SK-N-SH (cell line): ENCODE measurements around the gene ADGRE2. TPM values are rescaled to one million over a fixed set of nuclear protein-coding genes. Genes with fewer than 3 reads are reported as not detected.

ENCODE experiments used
- CTCF ChIA-PET: fragments of 300-600, 350-600 bp; formaldehyde crosslinking; extraction: SDS; loops from one replicate; lab custom pipeline; 2021; lab: Yijun Ruan, JAX
- POLR2A ChIA-PET: fragments of 350-600 bp; sonication (Branson Sonifier 250); formaldehyde crosslinking; extraction: SDS; loops from one replicate; lab custom pipeline; 2020; ENCODE audit warnings: antibody characterized with exemption, inconsistent platforms; lab: Yijun Ruan, JAX
- DNase-seq: peaks from one replicate; pipeline ENCODE4 v3.0.0; 2012
- H2AFZ ChIP-seq: fragments of 200-600 bp; sonication (generic); 2 replicates; pipeline ENCODE4 v1.8.1; 2016; ENCODE audit warnings: antibody characterized with exemption, mild to moderate bottlenecking, low read depth
- H3F3A ChIP-seq: fragments of 200-600 bp; sonication (generic); replicated peaks from 2 replicates; pipeline ENCODE3; 2016; ENCODE audit warnings: antibody characterized with exemption, mild to moderate bottlenecking; ENCODE audit not compliant: insufficient read depth
- H3K27ac ChIP-seq, 2 experiments: fragments of 200-500 bp in 1 of 2; fragments of 200-600 bp in 1 of 2; sonication (Bioruptor generic) in 1 of 2; sonication (generic), shearing (Covaris generic) in 1 of 2; 2 replicates each; pipeline versions ENCODE4 v1.5.1 to v1.6.1; 2014 to 2016; ENCODE audit warnings: low read depth in 2 of 2, inconsistent platforms in 1 of 2, low read length in 1 of 2, mild to moderate bottlenecking in 1 of 2, mixed read lengths in 1 of 2
- H3K27me3 ChIP-seq: fragments of 200-600 bp; sonication (generic), shearing (Covaris generic); 2 replicates; pipeline ENCODE4 v1.6.1; 2016; ENCODE audit warnings: mixed run types; ENCODE audit not compliant: insufficient read depth
- H3K36me3 ChIP-seq, 2 experiments: fragments of 200-500 bp in 1 of 2; fragments of 200-600 bp in 1 of 2; sonication (Bioruptor generic) in 1 of 2; sonication (generic) in 1 of 2; replicated peaks in 1 of 2; 2 replicates each; pipeline versions ENCODE3 to v1.5.1; 2014 to 2016; ENCODE audit warnings: low read length in 1 of 2, mild to moderate bottlenecking in 1 of 2; ENCODE audit not compliant: insufficient read depth in 2 of 2, control insufficient read depth in 1 of 2
- H3K4me1 ChIP-seq, 2 experiments: fragments of 200-500 bp in 1 of 2; fragments of 200-600 bp in 1 of 2; sonication (Bioruptor generic) in 1 of 2; sonication (generic), shearing (Covaris generic) in 1 of 2; 2 replicates each; pipeline versions ENCODE4 v1.5.1 to v1.6.1; 2014 to 2016; ENCODE audit warnings: low read depth in 1 of 2, low read length in 1 of 2, mixed run types in 1 of 2; ENCODE audit not compliant: insufficient read depth in 2 of 2, control insufficient read depth in 1 of 2
- H3K4me2 ChIP-seq: fragments of 200-600 bp; sonication (generic), shearing (Covaris generic); 2 replicates; pipeline ENCODE4 v1.6.1; 2017; ENCODE audit warnings: mixed run types
- H3K4me3 ChIP-seq, 2 experiments: fragments of 200-500 bp in 1 of 2; fragments of 200-600 bp in 1 of 2; sonication (Bioruptor generic) in 1 of 2; sonication (generic), shearing (Covaris generic) in 1 of 2; 2 replicates each; pipeline versions ENCODE4 v1.5.1 to v1.8.1; 2014 to 2016; ENCODE audit warnings: low read depth in 2 of 2, inconsistent platforms in 1 of 2, low read length in 1 of 2, mild to moderate bottlenecking in 1 of 2, mixed read lengths in 1 of 2, moderate library complexity in 1 of 2
- H3K79me2 ChIP-seq: fragments of 200-600 bp; sonication (generic); 2 replicates; pipeline ENCODE4 v1.8.1; 2017; ENCODE audit warnings: mild to moderate bottlenecking; ENCODE audit not compliant: insufficient read depth
- H3K9ac ChIP-seq: fragments of 200-600 bp; sonication (generic); 2 replicates; pipeline ENCODE4 v1.6.1; 2017; ENCODE audit warnings: mixed run types
- H3K9me2 ChIP-seq: fragments of 200-600 bp; sonication (generic); 2 replicates; pipeline ENCODE4 v1.6.1; 2017; ENCODE audit warnings: mixed run types
- H3K9me3 ChIP-seq: fragments of 200-600 bp; sonication (generic); 2 replicates; pipeline ENCODE4 v1.6.1; 2017; ENCODE audit warnings: mixed run types, mild to moderate bottlenecking, moderate library complexity
- H4K20me1 ChIP-seq: fragments of 200-600 bp; sonication (generic); 2 replicates; pipeline ENCODE4 v1.6.1; 2017; ENCODE audit warnings: mild to moderate bottlenecking, mixed run types; ENCODE audit not compliant: insufficient read depth
- EP300 ChIP-seq, 2 experiments: IDR thresholded peaks; 2 replicates each; pipeline versions ENCODE4 v1.4.0 to v1.6.1; 2012; ENCODE audit warnings: borderline replicate concordance in 1 of 2, low read depth in 1 of 2, low read length in 1 of 2
- EZH2phosphoT487 ChIP-seq: fragments of 200-600 bp; sonication (generic); IDR thresholded peaks from 2 replicates; pipeline ENCODE4 v1.6.1; 2017; ENCODE audit warnings: low read depth, mixed run types, mild to moderate bottlenecking, antibody characterized with exemption, moderate library complexity, borderline replicate concordance
- FOSL2 ChIP-seq: IDR thresholded peaks from 2 replicates; pipeline ENCODE4 v1.4.0; 2012; ENCODE audit warnings: low read depth, mild to moderate bottlenecking, moderate library complexity, borderline replicate concordance
- FOXM1 ChIP-seq: IDR thresholded peaks from 2 replicates; pipeline ENCODE4 v1.4.0; 2012; ENCODE audit warnings: low read depth, mild to moderate bottlenecking
- GATA2 ChIP-seq: sonication (generic); formaldehyde crosslinking; IDR thresholded peaks from 2 replicates; pipeline ENCODE4 v1.5.0; 2020; ENCODE audit warnings: mild to moderate bottlenecking, missing genetic modification reagents
- MXI1 ChIP-seq: IDR thresholded peaks from 2 replicates; pipeline ENCODE4 v1.6.1; 2012; ENCODE audit warnings: mild to moderate bottlenecking, low read depth, low read length, improper control_type of control experiment
- NFIC ChIP-seq: IDR thresholded peaks from 2 replicates; pipeline ENCODE4 v1.4.0; 2012; ENCODE audit warnings: borderline replicate concordance
- RCOR1 ChIP-seq: fragments of 150-350 bp; IDR thresholded peaks from 2 replicates; pipeline ENCODE4 v1.6.1; 2017; ENCODE audit warnings: antibody characterized with exemption, low read length
- RFX5 ChIP-seq: IDR thresholded peaks from 2 replicates; pipeline ENCODE4 v1.6.1; 2012; ENCODE audit warnings: mild to moderate bottlenecking, improper control_type of control experiment, low read length
- RXRA ChIP-seq: IDR thresholded peaks from 2 replicates; pipeline ENCODE4 v1.4.0; 2012; ENCODE audit warnings: low read depth, mild to moderate bottlenecking, borderline replicate concordance
- TAF1 ChIP-seq: IDR thresholded peaks from 2 replicates; pipeline ENCODE4 v1.6.1; 2012; ENCODE audit warnings: low read depth, mild to moderate bottlenecking, low read length, moderate library complexity, borderline replicate concordance
- whole genome bisulfite sequencing: methylation state at CpG from one replicate; pipeline ENCODE4 v1.1.6; 2017; ENCODE audit warnings: low lambda C conversion rate; 5-methylcytosine and 5-hydroxymethylcytosine counted together
- polyA plus RNA-seq, 3 experiments: library from polyadenylated mRNA; depleted of rRNA; stranded (reverse); fragments of >200 nt; gene quantifications; 2 replicates each; pipeline ENCODE4 v1.2.3, GENCODE V29; 2012
- TF ChIP-seq, protein P1 (sequence below): fragments of 150-350 bp; IDR thresholded peaks from 2 replicates; pipeline ENCODE4 v1.6.1; 2017; ENCODE audit warnings: antibody characterized with exemption, low read length, low read depth, borderline replicate concordance
- TF ChIP-seq, protein P2 (sequence below): fragments of 200-600 bp; sonication (generic); IDR thresholded peaks from 2 replicates; pipeline ENCODE4 v1.6.1; 2017; ENCODE audit warnings: antibody characterized with exemption, mild to moderate bottlenecking, moderate library complexity
- TF ChIP-seq, protein P3 (sequence below): fragments of 150-350 bp; IDR thresholded peaks from 2 replicates; pipeline ENCODE4 v1.6.1; 2016; ENCODE audit warnings: mild to moderate bottlenecking, low read depth, low read length
- TF ChIP-seq, protein P4 (sequence below): IDR thresholded peaks from 2 replicates; pipeline ENCODE4 v1.4.0; 2012; ENCODE audit warnings: low read depth, borderline replicate concordance

The ADGRE2 gene
- polyA plus RNA-seq, 1 of the 3 experiments (the other 2 are of a cell fraction) = 0.02 TPM

DNA sequence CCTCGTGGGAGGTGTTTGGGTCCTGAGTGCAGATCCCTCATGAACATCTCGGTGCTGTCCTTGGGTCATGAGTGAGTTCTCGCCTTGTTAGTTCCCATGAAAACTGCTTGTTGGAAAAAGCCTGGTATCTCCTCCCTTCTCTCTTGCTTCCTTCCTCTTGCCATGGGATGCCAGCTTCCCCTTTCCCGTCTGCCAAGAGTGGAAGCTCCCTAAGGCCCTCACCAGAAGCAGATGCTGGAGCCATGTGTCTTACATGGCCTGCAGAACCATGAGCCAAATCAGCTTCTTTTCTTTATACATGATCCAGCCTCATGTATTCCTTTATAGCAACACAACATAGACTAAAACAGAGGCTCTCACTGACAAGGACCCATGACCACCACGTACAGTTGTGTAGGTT is 8.2 kb downstream of the ADGRE2 start:
- Histone ChIP-seq H3K9me2 (no peaks in the 10 kb centered on the region), H3K9me3 (no peaks in the 10 kb centered on the region), H3K4me1 (no peaks in the 10 kb centered on the region), H3K27me3 (peaks cover 15% of the 10 kb centered on the region; the same call in 1 of the 2 replicates), H2AFZ (no peak overlapping the region), H3K4me2 (no peak overlapping the region), H3K4me3 (no peak overlapping the region), H3K9ac (no peak overlapping the region), H3K79me2 (no peaks in the 10 kb centered on the region), H3K27ac (no peak overlapping the region), H4K20me1 (no peaks in the 10 kb centered on the region), H3F3A (no peaks in the 10 kb centered on the region), H3K36me3 (no peaks in the 10 kb centered on the region)
- TF ChIP-seq, protein P1, sequence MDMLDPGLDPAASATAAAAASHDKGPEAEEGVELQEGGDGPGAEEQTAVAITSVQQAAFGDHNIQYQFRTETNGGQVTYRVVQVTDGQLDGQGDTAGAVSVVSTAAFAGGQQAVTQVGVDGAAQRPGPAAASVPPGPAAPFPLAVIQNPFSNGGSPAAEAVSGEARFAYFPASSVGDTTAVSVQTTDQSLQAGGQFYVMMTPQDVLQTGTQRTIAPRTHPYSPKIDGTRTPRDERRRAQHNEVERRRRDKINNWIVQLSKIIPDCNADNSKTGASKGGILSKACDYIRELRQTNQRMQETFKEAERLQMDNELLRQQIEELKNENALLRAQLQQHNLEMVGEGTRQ = no peak
- TF ChIP-seq MXI1 (no peak), RXRA (no peak), NFIC (no peak), GATA2 (CRISPR knock-in tag) (no peak), RFX5 (no peak), FOSL2 (no peak), RCOR1 (no peak), EP300 (IDR thresholded peaks at IDR 0.05; ENCODE audit: borderline replicate concordance in 1 of 2, low read depth in 1 of 2, low read length in 1 of 2) (no peak)
- TF ChIP-seq, protein P2, sequence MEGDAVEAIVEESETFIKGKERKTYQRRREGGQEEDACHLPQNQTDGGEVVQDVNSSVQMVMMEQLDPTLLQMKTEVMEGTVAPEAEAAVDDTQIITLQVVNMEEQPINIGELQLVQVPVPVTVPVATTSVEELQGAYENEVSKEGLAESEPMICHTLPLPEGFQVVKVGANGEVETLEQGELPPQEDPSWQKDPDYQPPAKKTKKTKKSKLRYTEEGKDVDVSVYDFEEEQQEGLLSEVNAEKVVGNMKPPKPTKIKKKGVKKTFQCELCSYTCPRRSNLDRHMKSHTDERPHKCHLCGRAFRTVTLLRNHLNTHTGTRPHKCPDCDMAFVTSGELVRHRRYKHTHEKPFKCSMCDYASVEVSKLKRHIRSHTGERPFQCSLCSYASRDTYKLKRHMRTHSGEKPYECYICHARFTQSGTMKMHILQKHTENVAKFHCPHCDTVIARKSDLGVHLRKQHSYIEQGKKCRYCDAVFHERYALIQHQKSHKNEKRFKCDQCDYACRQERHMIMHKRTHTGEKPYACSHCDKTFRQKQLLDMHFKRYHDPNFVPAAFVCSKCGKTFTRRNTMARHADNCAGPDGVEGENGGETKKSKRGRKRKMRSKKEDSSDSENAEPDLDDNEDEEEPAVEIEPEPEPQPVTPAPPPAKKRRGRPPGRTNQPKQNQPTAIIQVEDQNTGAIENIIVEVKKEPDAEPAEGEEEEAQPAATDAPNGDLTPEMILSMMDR = no peak
- TF ChIP-seq, protein P3, sequence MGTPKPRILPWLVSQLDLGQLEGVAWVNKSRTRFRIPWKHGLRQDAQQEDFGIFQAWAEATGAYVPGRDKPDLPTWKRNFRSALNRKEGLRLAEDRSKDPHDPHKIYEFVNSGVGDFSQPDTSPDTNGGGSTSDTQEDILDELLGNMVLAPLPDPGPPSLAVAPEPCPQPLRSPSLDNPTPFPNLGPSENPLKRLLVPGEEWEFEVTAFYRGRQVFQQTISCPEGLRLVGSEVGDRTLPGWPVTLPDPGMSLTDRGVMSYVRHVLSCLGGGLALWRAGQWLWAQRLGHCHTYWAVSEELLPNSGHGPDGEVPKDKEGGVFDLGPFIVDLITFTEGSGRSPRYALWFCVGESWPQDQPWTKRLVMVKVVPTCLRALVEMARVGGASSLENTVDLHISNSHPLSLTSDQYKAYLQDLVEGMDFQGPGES = no peak
- ChIA-PET POLR2A (no interaction called here), CTCF (no interaction called here)
- WGBS = 9% methylated on average over 5 of the region's 5 CpGs
- DNase-seq = no peak

DNA sequence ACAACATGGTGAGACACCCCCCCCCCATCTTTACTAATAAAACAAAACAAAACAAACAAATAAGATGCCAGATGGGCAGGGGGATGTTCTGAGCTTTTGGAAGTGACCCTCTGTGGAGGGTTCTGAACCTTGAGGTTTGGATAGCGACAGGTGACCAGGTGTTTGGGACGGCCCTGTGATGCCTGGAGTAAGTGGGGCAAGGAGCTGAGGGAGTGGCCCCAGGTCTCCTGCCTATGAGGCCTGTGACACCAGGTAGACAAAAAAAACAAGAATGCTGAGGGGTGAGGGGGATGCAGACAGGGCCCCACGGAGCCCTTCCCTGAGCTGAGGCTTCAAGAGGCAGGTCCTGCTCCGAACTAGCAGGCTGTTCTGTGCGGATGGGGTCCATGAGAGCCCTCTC is 9.2 kb downstream of the ADGRE2 start:
- DNase-seq = no peak
- CTCF ChIA-PET = interaction anchor here (1.0 kb wide), 1 partner anchor 17 kb away, joined by 3 read pairs; no protein-coding TSS in a partner anchor
- Histone ChIP-seq H3K27me3 (peaks cover 23% of the 10 kb centered on the region; the same call in 1 of the 2 replicates), H3K36me3 (no peaks in the 10 kb centered on the region), H3K4me1 (no peaks in the 10 kb centered on the region), H3K4me3 (no peak overlapping the region), H2AFZ (no peak overlapping the region), H3K4me2 (no peak overlapping the region), H3K9ac (no peak overlapping the region), H3F3A (no peaks in the 10 kb centered on the region), H3K9me2 (no peaks in the 10 kb centered on the region), H3K9me3 (no peaks in the 10 kb centered on the region), H4K20me1 (no peaks in the 10 kb centered on the region), H3K27ac (no peak overlapping the region), H3K79me2 (no peaks in the 10 kb centered on the region)
- POLR2A ChIA-PET = no interaction called here
- TF ChIP-seq, protein P4, sequence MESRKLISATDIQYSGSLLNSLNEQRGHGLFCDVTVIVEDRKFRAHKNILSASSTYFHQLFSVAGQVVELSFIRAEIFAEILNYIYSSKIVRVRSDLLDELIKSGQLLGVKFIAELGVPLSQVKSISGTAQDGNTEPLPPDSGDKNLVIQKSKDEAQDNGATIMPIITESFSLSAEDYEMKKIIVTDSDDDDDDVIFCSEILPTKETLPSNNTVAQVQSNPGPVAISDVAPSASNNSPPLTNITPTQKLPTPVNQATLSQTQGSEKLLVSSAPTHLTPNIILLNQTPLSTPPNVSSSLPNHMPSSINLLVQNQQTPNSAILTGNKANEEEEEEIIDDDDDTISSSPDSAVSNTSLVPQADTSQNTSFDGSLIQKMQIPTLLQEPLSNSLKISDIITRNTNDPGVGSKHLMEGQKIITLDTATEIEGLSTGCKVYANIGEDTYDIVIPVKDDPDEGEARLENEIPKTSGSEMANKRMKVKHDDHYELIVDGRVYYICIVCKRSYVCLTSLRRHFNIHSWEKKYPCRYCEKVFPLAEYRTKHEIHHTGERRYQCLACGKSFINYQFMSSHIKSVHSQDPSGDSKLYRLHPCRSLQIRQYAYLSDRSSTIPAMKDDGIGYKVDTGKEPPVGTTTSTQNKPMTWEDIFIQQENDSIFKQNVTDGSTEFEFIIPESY = no peak
- no peak for TF ChIP-seq GATA2 (CRISPR knock-in tag)
- TF ChIP-seq FOSL2 = no peak
- TF ChIP-seq NFIC = no peak
- TF ChIP-seq EZH2phosphoT487 = no peak
- TF ChIP-seq TAF1 = no peak
- TF ChIP-seq FOXM1 = no peak
- WGBS = 4% methylated on average over 4 of the region's 5 CpGs
